ENCODE measurements around the gene SNX14.
"Not testable (repeated sequence)": the region's sequence is repeated elsewhere in the genome, so short reads cannot be mapped to it uniquely, and the experiment has no call there.

SNX14 gene

DNA sequence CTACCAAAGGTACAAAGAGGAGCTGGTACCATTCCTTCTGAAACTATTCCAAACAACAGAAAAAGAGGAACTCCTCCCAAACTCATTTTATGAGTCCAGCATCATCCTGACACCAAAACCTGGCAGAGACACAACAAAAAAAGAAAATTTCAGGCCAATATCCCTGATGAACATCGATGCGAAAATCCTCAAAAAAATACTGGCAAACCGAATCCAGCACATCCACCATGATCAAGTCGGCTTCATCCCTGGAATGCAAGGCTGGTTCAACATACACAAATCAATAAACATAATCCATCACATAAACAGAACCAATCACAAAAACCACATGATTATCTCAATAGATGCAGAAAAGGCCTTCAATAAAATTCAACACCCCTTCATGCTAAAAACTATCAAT, 10.8 kb downstream of the SNX14 start:
- not testable (repeated sequence) for DNase-seq (ENCODE audit: low spot score)

DNA sequence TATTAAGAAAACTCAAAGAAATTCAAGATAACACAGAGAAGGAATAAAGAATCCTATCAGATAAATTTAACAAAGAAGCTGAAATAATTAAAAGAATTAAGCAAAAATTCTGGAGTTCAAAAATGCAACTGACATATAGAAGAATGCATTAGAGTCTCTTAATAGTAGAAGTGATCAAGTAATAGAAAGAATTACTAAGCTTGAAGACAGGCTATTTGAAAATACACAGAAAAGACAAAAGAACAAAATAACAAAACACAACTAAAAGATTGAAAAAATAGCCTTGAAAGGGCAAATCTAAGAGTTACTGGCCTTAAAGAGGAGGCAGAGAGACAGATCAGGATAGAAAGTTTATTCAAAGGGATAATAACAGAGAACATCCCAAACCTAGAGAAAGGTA, 12.1 kb downstream of the SNX14 start:
- no peak for DNase-seq (ENCODE audit: low spot score)

DNA sequence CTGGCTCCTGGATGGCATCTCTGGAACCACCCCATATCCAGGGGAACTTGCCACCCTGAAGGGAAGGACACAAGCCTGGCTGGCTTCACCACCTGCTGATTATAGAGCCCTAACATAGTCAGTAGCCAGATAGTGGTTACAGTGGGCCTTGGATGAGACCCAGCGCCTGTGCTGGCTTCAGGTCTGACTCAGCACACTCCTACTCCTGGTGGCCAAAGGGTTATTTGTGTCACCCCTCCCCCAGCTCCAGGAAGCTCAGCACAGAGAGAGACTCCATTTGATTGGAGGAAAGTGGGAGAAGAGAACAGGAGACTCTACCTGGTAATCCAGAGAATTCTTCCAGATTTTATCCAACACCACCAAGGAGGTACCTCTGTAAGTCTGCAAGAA, 12.8 kb downstream of the SNX14 start:
- no peak for DNase-seq (ENCODE audit: low spot score)

DNA sequence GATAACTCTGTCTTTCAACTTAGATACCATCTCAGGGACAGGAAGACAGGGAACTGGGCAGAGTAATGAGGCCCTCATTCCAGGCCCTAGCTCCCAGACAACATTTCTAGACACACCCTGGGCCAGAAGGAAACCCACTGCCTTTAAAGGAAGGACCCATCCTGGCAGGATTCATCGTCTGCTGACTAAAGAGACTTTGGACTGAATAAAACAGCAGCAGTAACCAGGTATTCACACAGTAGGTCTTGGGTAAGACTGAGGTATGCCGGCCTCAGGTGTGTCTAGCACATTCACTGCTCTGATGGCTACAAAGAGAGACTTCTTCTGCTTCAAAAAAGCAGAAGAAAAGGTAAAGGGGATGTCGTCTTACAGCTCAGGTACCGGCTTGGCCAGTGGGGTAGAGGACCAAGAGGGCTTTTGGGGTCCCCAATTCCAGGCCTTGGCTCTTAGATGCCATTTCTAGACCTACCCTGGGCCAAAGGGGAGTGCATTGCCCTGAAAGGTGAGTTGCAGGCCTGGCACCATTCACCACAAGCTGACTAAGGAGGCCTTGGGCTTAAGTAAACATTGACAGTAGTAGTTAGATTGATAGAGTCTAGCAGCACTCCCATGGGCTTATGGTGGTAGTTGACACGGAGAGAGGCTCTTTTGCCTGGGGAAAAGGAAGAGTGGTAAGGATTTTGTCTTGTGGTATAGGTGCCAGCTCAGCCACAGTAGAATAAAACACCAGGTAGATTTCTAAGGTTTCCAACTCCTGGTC, 13.4 kb downstream of the SNX14 start:
- DNase-seq (ENCODE audit: low spot score), result no peak

DNA sequence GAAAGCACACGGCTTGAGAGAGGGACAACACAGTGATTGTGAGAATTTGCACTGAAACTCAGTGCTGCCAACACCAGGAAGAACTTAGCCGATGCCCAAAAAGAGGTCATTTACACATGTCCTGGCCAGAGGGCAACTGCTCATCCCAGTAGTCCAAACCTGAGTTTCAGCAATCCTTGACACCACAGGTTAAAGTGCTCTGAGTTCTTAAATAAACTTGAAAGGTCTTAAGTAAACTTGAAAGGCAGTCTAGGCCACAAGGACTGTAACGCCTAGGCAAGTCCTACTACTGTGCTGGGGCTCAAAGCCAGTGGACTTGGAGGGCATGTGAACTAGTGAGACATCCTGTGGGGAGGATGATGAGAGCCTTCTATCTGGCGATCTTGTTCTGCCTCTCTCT, 14.1 kb downstream of the SNX14 start:
- DNase-seq (ENCODE audit: low spot score), result no peak

DNA sequence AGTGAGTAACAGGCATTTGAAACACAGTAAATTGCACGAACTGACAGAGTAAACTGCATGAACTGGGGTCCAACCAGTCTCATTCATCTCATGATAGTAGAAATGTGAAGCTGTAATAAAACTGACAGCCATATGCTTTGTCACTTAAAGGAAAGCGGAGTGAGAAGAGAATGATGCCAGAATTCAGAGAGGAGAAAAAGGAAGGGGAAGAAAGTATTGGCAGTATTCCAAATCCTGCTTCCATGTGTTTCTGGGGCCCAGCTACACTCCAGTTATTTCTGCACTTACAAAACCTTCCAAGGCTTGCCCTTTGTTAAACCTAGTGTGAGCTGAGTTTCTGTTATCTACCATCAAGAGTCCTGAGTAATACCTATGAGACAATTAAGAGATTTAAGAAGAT, 17.2 kb downstream of the SNX14 start:
- no peak for DNase-seq (ENCODE audit: low spot score)

DNA sequence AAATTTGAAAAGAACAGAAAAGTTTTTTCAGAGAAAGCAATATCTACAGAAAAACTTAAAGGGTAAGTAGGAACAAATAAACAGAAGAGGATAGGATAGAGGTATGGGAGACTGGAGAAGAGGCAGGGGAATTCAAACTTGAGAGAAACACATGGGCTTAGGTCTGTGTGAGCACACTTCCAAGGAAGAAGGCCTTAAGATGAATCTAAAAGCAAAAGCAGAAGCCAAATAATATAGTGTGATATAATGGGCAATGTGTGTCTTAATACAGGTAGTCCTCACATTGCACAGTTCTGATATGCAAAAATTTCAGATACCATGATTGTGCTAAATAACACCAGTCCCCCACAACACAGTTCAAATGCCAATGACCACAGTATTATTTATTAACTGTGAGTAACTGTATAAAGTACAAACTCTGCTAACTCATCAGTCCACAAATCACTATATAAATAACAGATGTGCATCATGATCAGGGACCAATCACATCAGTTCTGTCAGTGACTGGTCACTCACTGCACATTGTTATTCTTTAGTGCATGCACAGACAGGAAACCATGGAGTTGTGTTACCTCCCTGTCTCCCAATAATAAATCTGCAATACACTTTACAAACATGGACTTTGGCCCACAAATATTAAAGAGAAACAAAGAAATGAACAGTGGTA, 18.6 kb downstream of the SNX14 start:
- DNase-seq (ENCODE audit: low spot score), result no peak

DNA sequence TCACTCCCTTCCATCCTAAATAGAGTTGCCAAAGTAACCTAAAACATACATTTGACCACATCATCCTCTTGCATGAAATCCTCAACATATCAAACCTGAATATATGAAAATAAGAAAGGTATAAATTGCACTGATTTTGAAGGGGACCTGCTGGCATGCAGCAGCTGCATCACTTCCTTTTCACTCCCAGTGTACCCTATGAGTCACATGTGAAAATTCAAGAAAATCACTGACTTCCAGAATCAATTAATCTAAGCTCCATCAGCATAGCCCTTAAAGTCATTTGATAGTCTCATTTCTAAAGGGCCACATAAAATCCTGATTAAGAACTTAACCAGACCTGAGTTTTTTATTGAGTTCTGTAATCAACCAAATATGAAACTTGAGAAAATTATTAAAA, 24.3 kb downstream of the SNX14 start:
- no peak for DNase-seq (ENCODE audit: low spot score)

DNA sequence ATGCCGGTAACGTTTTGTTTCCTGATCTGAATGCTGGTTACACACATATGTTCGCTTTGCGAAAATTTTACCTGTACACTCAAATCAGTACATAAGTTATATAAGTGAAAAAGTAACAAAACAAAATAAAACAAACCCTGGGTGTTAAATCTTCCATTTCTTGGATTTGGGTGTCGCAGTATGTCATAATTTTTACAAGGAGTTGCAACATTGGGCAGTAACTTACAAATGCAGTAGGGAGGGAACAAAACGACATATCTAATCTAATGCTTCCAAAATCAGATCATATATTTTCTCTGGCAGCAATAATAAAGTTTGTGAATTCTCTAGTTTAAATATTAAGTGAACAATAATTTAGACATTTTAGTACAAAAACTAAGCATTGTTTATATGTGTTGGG, 25.2 kb downstream of the SNX14 start:
- no peak for DNase-seq (ENCODE audit: low spot score)

DNA sequence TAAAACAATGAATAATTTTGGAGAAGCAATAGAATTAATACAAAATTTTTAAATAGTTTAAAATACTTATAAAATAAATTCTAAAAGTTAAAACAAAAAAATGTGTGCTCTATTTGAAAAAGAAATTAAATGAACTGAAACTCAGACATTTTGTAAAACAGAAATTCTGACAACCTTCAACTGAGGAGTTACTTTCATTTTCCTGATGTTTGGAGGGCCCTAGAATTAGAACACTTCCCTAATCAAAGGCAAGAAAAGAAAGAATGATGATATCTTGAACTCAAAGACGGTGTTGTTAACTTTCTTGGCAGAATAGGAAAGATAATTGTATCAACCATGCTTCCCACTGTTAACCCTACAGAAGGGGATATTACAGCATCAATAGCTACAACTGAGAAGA, 27.9 kb downstream of the SNX14 start:
- DNase-seq (ENCODE audit: low spot score), result no peak

DNA sequence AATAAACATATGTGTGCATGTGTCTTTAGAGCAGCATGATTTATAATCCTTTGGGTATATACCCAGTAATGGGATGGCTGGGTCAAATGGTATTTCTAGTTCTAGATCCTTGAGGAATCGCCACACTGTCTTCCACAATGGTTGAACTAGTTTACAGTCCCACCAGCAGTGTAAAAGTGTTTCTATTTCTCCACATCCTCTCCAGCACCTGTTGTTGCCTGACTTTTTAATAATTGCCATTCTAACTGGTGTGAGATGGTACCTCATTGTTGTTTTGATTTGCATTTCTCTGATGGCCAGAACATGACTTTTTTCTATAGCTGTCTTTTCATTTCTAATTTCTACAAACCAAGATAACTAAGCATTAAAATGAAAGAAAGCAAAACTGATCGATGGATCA, 29.4 kb downstream of the SNX14 start:
- not testable (repeated sequence) for DNase-seq (ENCODE audit: low spot score)

DNA sequence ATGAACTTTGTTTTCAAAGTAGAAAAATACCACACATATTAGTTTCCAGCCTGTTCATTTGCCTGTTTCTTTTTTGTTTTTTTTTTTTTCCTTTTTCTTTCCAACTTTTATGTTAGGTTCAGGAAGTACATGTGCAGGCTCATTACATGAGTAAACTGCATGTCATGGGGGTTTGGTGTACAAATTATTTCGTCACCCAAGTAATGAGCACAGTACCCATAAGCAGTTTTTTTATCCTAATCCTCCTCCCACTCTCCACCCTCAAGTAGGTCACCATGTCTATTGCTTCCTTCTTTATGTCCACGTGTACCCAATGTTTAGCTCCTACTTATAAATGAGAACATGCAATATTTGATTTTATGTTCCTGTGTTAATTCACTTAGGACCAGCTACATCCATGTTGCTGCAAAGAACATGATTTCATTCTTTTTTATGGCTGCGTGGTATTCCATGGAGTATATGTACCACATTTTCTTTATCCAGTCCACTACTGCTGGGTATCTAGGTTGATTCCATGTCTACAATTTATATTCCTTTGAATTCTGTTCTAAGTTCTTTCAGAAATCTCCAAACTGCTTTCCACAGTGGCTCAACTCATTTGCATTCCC, 31.8 kb downstream of the SNX14 start:
- DNase-seq (ENCODE audit: low spot score), result no peak

DNA sequence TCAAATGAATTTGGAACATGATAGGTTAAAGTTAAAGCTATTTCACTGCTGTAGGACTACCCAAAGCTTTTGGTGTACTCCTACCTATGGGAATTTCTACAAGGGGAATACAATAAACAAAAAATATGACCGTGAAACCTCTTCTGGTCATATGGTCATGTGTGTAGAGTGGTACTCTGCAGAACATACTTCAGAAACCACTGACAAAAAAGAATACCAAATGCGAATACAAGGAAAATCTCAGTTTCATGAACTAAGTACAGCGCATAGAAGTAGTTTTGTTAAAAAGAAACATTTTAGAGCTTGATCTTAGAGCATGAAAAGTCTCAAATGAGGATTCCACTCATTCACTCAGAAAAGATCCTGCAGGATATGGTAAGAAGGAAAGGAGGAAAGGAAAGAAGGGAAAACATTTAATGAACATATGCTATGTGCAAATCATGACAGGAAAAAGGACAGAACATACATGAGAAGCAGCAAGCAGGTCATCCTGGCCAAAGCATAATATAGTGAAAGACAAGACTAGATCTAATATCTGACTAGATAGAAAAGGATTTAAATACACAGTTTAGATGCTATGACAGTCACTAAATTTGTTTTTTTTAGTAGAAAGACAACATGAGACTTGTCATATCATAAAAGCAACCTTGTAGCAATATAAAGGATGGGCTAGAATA, 36.5 kb downstream of the SNX14 start:
- DNase-seq (ENCODE audit: low spot score), result no peak

DNA sequence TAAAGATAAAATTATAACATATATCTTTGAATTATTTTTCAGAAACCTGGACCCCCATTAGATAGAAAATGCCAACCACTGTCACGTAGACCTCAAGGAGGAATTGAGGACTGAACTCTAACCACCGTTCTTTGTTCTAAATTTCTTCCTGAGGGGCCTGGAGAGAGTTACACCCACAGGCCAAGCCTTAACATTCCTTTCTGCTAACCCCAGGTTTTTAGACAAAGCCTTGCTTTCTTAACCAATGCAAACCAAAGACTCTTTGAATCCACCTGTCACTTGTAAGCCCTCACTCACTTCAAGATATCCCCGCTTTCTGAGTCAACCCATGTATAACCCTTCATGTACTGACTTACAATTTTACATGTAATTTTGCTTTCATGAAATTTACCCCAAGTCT, 41.0 kb downstream of the SNX14 start:
- DNase-seq (ENCODE audit: low spot score), result no peak

DNA sequence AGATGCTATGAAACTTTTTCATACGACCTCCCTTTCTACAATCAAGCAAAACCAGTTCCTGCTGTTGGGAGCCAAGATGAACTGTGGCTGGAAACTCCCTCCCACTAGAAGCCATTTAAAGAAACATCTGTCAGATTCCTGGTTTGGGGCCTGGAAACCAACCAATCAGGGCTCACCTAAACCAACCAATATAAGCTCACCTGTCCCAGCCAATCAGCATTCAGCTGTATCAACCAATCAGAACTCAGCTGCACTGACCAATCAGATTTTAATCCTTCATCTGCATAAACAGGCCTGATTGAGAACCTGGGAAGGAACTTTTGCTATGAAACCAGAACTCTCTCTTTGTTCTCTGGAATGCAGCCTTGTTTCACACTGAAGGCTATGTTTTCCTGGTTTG, 42.4 kb downstream of the SNX14 start:
- no peak for DNase-seq (ENCODE audit: low spot score)

DNA sequence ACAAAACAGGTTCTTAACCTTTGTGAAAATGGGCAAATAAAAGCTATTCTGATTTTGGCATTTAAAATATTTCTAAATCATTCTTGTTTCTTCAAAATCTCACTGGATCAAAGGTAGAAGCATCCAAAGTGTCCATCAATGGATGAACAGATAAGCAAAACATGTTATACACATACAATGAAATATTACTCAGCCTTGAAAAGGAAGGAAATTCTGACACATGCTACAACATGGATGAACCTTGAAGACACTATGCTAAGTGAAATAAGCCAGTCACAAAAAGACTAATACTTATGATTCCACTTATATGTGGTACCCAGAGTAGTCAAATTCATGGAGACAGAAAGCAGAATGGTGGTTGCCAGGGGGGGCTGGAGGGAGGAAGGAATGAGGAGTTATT, 45.9 kb downstream of the SNX14 start:
- no peak for DNase-seq (ENCODE audit: low spot score)

DNA sequence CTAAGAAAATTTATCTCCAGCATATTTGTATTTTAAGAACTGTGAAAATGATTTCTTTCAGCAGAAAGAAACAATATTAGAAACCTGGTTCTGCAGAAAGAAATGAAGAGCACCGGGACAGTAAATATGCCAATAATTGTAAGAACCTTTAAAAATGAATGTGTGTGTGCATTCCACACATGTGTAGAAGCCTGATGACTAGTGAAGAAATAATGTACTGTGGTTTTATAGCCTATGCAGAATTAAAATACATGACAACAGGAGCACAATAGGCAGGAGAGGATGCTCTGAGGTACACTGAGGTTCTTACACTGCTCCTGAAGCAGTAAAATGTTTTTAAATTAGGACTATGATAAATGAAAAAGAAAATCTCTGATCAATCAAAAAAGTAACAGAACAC, 48.9 kb downstream of the SNX14 start:
- DNase-seq (ENCODE audit: low spot score), result no peak

DNA sequence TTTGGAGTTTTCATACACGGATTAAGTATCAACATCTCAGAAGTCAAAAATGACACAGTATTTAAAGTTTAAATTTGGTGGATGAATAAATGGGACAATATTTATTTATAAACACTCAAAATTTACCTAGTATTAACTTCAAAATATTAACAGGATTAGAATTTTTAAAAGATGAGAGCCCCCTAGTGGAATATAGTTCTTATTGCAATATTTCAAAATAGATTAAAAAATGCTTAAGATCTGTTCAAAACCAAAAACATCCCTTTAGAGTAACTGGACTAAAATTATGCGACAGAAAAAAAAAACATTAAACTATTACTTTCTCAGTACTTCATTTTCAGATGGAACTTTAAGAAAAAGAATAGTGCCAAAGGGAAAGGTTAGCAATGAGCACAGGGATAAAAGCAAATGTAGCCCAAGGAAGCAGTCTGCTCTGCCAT, 56.6 kb downstream of the SNX14 start:
- no peak for DNase-seq (ENCODE audit: low spot score)

DNA sequence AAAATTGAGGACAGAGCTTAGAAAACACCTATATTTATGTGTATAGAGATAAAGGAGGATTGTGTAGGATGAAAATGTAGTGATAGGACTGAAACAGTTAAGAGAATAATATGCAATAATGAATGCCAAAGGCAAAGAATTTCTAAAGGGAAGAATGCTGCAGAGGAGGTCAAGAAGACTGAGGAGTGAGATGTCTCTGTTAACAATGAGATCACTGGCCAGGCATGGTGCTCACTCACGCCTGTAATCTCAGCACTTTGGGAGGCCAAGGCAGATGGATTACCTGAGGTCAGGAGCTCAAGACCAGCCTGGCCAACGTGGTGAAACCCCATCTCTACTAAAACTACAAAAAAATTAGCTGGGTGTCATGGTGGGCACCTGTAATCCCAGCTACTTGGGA, 69.4 kb downstream of the SNX14 start:
- DNase-seq (ENCODE audit: low spot score), result not testable (repeated sequence)

DNA sequence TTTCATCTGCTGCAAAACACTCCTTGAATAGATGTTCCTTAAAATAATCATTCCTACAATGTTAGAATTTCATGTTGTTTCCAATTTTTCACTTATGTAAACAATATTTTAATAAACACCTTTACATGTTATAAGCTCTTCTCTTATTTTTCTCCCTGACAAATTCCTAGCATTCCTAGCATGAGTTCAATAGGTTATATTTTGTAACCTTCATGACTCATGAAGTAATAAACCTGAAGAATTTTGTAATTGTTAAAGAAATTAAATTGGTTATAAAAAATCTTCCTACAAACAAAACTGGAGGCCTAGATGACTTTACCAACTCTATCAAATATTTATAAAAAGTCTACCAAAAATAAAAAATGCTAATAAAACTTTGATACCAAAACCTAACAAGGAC, 77.5 kb downstream of the SNX14 start:
- no peak for DNase-seq (ENCODE audit: low spot score)

DNA sequence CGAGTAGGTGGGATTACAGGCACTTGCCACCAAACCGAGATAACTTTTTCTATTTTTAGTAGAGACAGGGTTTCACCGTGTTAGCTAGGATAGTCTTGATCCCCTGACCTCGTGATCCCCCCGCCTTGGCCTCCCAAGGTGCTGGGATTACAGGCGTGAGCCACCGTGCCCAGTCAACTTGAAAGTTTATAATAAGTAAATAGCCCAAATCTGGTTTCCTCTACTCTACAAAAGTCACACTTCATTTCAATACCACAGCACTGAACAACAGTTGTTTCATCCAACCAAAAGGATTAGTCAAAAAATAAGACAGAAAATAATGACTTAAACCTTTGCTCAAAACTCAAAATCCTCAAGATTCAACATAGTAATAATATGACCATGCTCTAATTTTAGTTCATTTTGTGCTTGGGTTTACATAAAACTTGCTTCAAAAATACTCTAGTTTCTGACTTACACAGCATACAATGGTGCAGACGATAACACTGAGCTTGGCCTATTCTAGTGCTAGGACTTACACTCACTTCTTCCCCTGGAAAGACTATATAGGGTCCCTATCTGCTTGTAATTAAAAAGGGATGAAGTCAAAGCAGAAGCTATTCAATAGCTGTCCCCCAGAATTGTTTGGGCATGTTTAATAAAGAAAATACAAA, 87.1 kb downstream of the SNX14 start:
- no peak for DNase-seq (ENCODE audit: low spot score)

DNA sequence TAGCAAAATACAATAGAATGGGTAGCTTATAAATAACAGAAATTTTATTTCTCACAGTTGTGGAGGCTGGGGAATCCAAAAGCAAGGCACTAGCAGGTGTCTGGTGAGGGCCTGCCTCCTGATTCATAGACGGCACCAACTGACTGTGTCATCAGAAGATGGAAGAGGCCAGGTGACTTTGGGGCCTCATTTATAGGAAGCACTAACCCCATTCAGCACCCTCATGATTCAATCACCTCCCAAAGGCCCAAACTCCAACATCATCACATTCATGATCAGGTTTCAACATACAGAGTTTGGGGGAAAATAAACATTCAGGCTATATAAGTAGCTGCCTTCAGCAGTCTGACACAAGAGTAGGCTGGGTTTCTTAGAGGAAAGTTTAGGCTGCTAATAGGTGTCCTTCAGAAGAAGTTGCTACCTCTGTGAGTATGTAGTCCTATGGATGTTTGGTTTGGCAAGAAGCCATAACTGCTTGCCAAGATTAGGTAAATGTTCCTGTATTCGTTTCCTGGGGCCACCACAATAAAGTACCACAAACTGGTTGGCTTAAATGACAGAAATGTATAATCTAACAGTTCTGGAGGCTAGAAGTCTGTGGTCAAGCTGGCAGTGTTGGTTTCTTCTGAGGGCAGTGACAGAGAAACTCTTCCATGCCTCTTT, 94.9 kb downstream of the SNX14 start:
- DNase-seq (ENCODE audit: low spot score), result no peak
